SU-DHL-6 (cell line): Measurements from ENCODE around the gene ZNF25.

Experiments
- H2AFZ ChIP-seq: fragments of 200-600 bp; sonication (generic); 2 replicates; pipeline ENCODE4 v1.6.1; 2014; ENCODE audit warnings: low read depth, mild to moderate bottlenecking, moderate library complexity, mixed read lengths, antibody characterized with exemption, low read length; ENCODE audit not compliant: severe bottlenecking
- H3F3A ChIP-seq: fragments of 200-600 bp; shearing (Covaris generic); 2 replicates; pipeline ENCODE4 v1.6.0; 2016; ENCODE audit warnings: antibody characterized with exemption, mild to moderate bottlenecking; ENCODE audit not compliant: insufficient read depth
- H3K27ac ChIP-seq: fragments of 200-600 bp; sonication (generic); 2 replicates; pipeline ENCODE4 v1.5.1; 2016; ENCODE audit warnings: low read depth, mild to moderate bottlenecking, low read length, moderate library complexity, mixed read lengths
- H3K27me3 ChIP-seq: fragments of 200-600 bp; sonication (generic), shearing (Covaris generic); 2 replicates; pipeline ENCODE4 v1.6.0; 2014; ENCODE audit warnings: mild to moderate bottlenecking, low read length
- H3K36me3 ChIP-seq: fragments of 200-600 bp; sonication (generic); 2 replicates; pipeline ENCODE4 v1.6.1; 2014; ENCODE audit warnings: mild to moderate bottlenecking, low read length, mixed read lengths
- H3K4me2 ChIP-seq: fragments of 300-600, 200-600 bp; shearing (Covaris generic), sonication (generic); 2 replicates; pipeline ENCODE4 v1.6.0; 2014; ENCODE audit warnings: low read length, low read depth, mild to moderate bottlenecking; ENCODE audit not compliant: poor library complexity, severe bottlenecking
- H3K4me3 ChIP-seq: fragments of 200-600 bp; sonication (generic); 2 replicates; pipeline ENCODE4 v1.5.1; 2014; ENCODE audit warnings: antibody characterized with exemption, low read length, mild to moderate bottlenecking, mixed read lengths; ENCODE audit not compliant: insufficient read depth, poor library complexity, severe bottlenecking
- H3K79me2 ChIP-seq: fragments of 200-600 bp; sonication (generic); 2 replicates; pipeline ENCODE4 v1.6.1; 2014; ENCODE audit warnings: mild to moderate bottlenecking, low read length, moderate library complexity; ENCODE audit not compliant: insufficient read depth
- H3K9ac ChIP-seq: fragments of 200-600 bp; sonication (generic); 2 replicates; pipeline ENCODE4 v1.7.0; 2014; ENCODE audit warnings: mild to moderate bottlenecking, low read length
- H3K9me2 ChIP-seq: fragments of 200-600 bp; sonication (generic); replicated peaks from 2 replicates; pipeline ENCODE4 v1.6.1; 2014; ENCODE audit warnings: low read length; ENCODE audit not compliant: insufficient read depth
- H3K9me3 ChIP-seq: fragments of 200-600 bp; sonication (generic); 2 replicates; pipeline ENCODE4 v1.6.1; 2014; ENCODE audit warnings: low read length, mixed read lengths; ENCODE audit not compliant: insufficient read depth
- H4K20me1 ChIP-seq: fragments of 200-600 bp; sonication (generic); 2 replicates; pipeline ENCODE4 v1.6.1; 2014; ENCODE audit warnings: low read depth, mild to moderate bottlenecking, antibody characterized with exemption, low read length, moderate library complexity, mixed read lengths
- EZH2phosphoT487 ChIP-seq: fragments of 200-600 bp; sonication (generic), shearing (Covaris generic); conservative IDR thresholded peaks from 2 replicates; pipeline ENCODE4 v1.6.1; 2018; ENCODE audit warnings: mild to moderate bottlenecking, antibody characterized with exemption, low read length, moderate library complexity, mixed read lengths
- TF ChIP-seq, protein P1 (sequence below): fragments of 200-600 bp; sonication (generic); IDR thresholded peaks from one replicate; pipeline ENCODE4 v1.5.1; 2017; ENCODE audit warnings: antibody characterized with exemption, mild to moderate bottlenecking, low read length, moderate library complexity; ENCODE audit not compliant: insufficient read depth, poor library complexity, severe bottlenecking

The ZNF25 gene

DNA sequence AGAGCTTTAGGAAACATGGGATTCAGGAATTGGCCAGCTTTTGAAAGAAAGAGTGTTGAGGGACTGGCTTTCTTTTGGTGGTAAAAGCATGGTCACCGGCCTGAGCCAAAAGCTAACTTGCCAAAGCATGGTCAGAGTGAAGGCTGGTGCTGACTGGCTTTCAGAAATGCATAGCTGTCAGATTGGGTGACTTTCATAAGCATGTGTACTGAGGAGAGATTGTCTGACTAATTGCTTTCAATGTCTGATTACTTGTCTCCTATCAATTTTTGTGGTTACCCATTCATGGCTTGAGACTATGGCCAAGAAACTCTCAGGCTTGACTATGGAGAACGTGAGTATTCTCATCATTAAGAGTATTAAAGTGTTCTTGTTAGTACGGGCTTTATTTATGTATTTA is 28.2 kb downstream of the ZNF25 start:
- no peaks in the 10 kb centered on the region for H3K9me2 ChIP-seq
- H3K4me3 ChIP-seq = no peak overlapping the region
- no peak overlapping the region for H3K27ac ChIP-seq
- H3K79me2 ChIP-seq = no peaks in the 10 kb centered on the region
- H3K36me3 ChIP-seq = 0 out of 2 replicates have a peak, but pooled peaks cover 4% of the 10 kb centered on the region
- no peaks in the 10 kb centered on the region for H3K9me3 ChIP-seq
- no peaks in the 10 kb centered on the region for H3F3A ChIP-seq
- no peak overlapping the region for H3K4me2 ChIP-seq
- H3K9ac ChIP-seq = no peak overlapping the region
- TF ChIP-seq EZH2phosphoT487 = no peak
- TF ChIP-seq, protein P1, sequence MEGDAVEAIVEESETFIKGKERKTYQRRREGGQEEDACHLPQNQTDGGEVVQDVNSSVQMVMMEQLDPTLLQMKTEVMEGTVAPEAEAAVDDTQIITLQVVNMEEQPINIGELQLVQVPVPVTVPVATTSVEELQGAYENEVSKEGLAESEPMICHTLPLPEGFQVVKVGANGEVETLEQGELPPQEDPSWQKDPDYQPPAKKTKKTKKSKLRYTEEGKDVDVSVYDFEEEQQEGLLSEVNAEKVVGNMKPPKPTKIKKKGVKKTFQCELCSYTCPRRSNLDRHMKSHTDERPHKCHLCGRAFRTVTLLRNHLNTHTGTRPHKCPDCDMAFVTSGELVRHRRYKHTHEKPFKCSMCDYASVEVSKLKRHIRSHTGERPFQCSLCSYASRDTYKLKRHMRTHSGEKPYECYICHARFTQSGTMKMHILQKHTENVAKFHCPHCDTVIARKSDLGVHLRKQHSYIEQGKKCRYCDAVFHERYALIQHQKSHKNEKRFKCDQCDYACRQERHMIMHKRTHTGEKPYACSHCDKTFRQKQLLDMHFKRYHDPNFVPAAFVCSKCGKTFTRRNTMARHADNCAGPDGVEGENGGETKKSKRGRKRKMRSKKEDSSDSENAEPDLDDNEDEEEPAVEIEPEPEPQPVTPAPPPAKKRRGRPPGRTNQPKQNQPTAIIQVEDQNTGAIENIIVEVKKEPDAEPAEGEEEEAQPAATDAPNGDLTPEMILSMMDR = no peak
- H2AFZ ChIP-seq = no peak overlapping the region
- H4K20me1 ChIP-seq = no peaks in the 10 kb centered on the region
- H3K27me3 ChIP-seq = no peaks in the 10 kb centered on the region

DNA sequence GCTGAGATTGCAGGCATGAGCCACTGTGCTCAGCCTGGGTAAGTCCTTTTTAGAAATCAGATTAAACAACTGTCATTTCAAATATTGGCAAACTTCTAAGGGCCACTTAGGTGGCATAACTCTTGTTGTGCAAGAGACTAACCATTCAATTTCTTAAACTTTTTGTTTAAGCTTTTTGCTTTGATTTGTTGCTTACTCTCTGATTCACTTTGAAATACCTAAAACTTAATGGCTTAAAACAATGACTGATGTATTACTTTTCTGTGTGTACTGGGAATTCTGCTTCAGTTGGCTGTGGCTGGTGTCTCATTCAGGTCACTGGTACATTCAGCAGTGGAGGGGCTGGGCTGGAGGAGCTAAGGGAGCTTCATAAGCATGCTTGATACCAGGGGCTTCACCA is 28.9 kb downstream of the ZNF25 start:
- Histone ChIP-seq H3K27ac (no peak overlapping the region), H3K4me3 (no peak overlapping the region), H3K9me2 (no peaks in the 10 kb centered on the region), H3K9ac (no peak overlapping the region), H3F3A (no peaks in the 10 kb centered on the region), H2AFZ (no peak overlapping the region), H3K4me2 (no peak overlapping the region), H3K36me3 (no peaks in the 10 kb centered on the region), H3K9me3 (no peaks in the 10 kb centered on the region), H4K20me1 (no peaks in the 10 kb centered on the region), H3K27me3 (no peaks in the 10 kb centered on the region), H3K79me2 (no peaks in the 10 kb centered on the region)
- no peak for TF ChIP-seq EZH2phosphoT487
- TF ChIP-seq, protein P1 = no peak

DNA sequence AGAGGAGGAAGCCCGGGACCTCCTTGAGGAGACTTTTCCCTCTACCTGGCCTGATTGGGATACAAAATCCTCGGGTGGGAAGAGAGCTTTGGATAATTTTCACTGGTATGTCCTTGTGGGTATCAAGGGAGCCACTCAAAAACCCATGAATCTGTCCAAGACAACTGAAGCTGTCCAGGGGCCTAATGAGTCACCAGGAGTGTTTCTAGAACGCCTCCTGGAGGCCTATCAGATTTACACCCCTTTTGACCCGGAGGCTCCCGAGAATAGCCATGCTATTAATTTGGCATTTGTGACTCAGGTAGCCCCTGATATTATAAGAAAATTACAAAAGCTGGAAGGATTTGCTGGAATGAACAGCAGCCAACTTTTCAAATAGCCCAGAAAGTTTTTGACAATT is 38.6 kb downstream of the ZNF25 start:
- H3K79me2 ChIP-seq = no peaks in the 10 kb centered on the region
- no peaks in the 10 kb centered on the region for H3K36me3 ChIP-seq
- no peaks in the 10 kb centered on the region for H4K20me1 ChIP-seq
- H3K27ac ChIP-seq = no peak overlapping the region
- no peak for TF ChIP-seq EZH2phosphoT487
- TF ChIP-seq, protein P1 = no peak
- no peaks in the 10 kb centered on the region for H3K9me2 ChIP-seq
- H3K27me3 ChIP-seq = no peaks in the 10 kb centered on the region
- no peak overlapping the region for H2AFZ ChIP-seq
- no peaks in the 10 kb centered on the region for H3F3A ChIP-seq
- no peak overlapping the region for H3K4me2 ChIP-seq
- no peaks in the 10 kb centered on the region for H3K9me3 ChIP-seq
- no peak overlapping the region for H3K4me3 ChIP-seq
- no peak overlapping the region for H3K9ac ChIP-seq

DNA sequence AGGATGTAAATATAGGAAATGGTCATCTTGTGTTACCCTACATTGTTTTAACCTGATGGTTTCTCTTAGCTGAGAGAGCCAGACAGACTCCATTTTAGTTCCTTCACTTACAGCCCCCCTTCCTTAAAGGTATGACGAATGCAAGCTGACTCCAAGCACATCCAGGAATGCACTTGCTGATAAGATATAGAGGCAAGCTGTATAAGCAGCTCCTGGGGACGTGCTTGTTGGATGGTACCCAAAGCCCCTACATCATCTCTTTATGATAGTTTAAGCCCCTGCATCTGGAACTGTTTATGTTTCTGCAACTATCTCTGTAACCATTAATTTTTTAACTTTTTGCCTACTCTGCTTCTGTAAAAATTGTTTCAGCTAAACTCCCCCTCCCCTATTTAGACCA is 41.7 kb downstream of the ZNF25 start:
- Histone ChIP-seq H4K20me1 (no peaks in the 10 kb centered on the region), H2AFZ (no peak overlapping the region), H3K9me2 (no peaks in the 10 kb centered on the region), H3K27ac (no peak overlapping the region), H3K9me3 (no peaks in the 10 kb centered on the region), H3K27me3 (no peaks in the 10 kb centered on the region), H3K36me3 (no peaks in the 10 kb centered on the region), H3K4me3 (no peak overlapping the region), H3F3A (no peaks in the 10 kb centered on the region), H3K79me2 (no peaks in the 10 kb centered on the region), H3K9ac (no peak overlapping the region), H3K4me2 (no peak overlapping the region)
- no peak for TF ChIP-seq EZH2phosphoT487
- TF ChIP-seq, protein P1 = no peak
